Skeletal muscle tissue (tissue), 4 donors: ENCODE measurements around the gene OR6B1. TPM values are rescaled to one million over a fixed set of nuclear protein-coding genes. Genes with fewer than 3 reads are reported as not detected.

ENCODE experiments used
- H3K27ac ChIP-seq: one replicate; pipeline ENCODE4 v1.7.0; 2013; ENCODE audit warnings: mild to moderate bottlenecking, low read depth, low read length, inconsistent platforms
- H3K27me3 ChIP-seq, 3 donors: one replicate each; pipeline ENCODE4 v1.7.0; 2013; ENCODE audit warnings: low read length in 3 of 3; ENCODE audit not compliant: control insufficient read depth in 3 of 3, insufficient read depth in 3 of 3
- H3K36me3 ChIP-seq, 3 donors: one replicate each; pipeline ENCODE4 v1.7.0; 2013; ENCODE audit warnings: low read length in 3 of 3; ENCODE audit not compliant: control insufficient read depth in 3 of 3, insufficient read depth in 3 of 3
- H3K4me1 ChIP-seq, 3 donors: one replicate each; pipeline ENCODE4 v1.7.0; 2013; ENCODE audit warnings: low read length in 3 of 3, mild to moderate bottlenecking in 3 of 3; ENCODE audit not compliant: control insufficient read depth in 3 of 3, insufficient read depth in 3 of 3
- H3K4me3 ChIP-seq, 3 donors: one replicate each; pipeline ENCODE4 v1.7.0; 2013; ENCODE audit warnings: low read length in 3 of 3
- H3K9ac ChIP-seq, 3 donors: one replicate each; pipeline ENCODE4 v1.7.0; 2013; ENCODE audit warnings: low read length in 3 of 3, mild to moderate bottlenecking in 3 of 3, moderate library complexity in 2 of 3, low read depth in 1 of 3
- H3K9me3 ChIP-seq, 3 donors: one replicate each; pipeline ENCODE4 v1.7.0; 2013; ENCODE audit warnings: low read length in 3 of 3; ENCODE audit not compliant: control insufficient read depth in 3 of 3
- total RNA-seq: library from RNA; depleted of rRNA; stranded (reverse); fragments of >200 nt; gene quantifications from one replicate; pipeline ENCODE4 v1.2.3, GENCODE V29; 2014
- donor health status: Osteomylitis.

Gene OR6B1
- not detected for total RNA-seq

DNA sequence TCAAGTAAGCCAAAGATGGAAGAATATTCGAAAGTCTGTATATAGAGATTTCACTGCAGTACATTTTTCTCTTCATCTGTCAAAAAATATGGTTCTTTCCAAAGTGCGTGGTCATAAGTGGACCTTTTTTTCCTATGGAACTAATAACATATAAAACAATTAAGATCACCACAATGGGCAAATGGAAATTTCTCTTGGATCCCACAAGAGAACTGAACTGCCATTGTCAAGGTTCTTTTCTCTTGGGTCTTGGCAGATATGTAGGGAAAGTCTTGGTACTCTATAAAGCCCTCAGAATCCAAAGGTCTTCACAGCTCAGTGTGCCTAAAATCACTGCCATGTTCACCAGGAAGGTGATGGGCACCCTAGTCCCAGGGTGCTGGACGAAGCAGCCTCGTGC lies at the start of gene OR6B1:
Gene OR6B1 (plus strand): TSS at position 301 of the 400 bp plus-strand sequence. CDS start 3,677 bp downstream, outside the sequence.
- Histone ChIP-seq H3K36me3 (no peaks in the 10 kb centered on the region), H3K9ac (no peak within 1 kb of the TSS), H3K4me1 (no peaks in the 10 kb centered on the region), H3K27ac (no peak within 1 kb of the TSS), H3K4me3 (no peak within 1 kb of the TSS), H3K9me3 (no peaks in the 10 kb centered on the region), H3K27me3 (no peaks in the 10 kb centered on the region)

DNA sequence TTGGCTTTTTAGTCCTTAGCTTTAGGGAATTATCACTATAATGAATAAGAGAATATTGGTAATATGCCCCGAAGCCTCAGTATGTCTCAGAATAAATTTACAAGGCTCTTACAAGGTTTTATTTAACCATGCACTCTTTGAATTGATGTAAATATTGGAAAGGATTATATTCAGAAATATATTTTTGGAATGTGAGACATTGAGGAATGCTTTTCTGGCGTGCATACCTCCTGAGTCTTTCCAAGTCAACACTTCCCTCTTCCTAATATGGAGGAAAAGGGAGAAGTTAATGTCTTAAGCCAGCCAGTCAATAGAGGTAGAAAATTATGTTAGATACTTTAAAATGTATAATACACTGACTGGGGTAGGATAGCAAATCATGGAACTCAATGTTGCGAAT lies 46.7 kb upstream of the OR6B1 start:
- Histone ChIP-seq H3K9me3 (no peaks in the 10 kb centered on the region), H3K27me3 (no peaks in the 10 kb centered on the region), H3K4me3 (no peak overlapping the region), H3K4me1 (no peaks in the 10 kb centered on the region), H3K9ac (no peak overlapping the region), H3K27ac (no peak overlapping the region), H3K36me3 (no peaks in the 10 kb centered on the region)

DNA sequence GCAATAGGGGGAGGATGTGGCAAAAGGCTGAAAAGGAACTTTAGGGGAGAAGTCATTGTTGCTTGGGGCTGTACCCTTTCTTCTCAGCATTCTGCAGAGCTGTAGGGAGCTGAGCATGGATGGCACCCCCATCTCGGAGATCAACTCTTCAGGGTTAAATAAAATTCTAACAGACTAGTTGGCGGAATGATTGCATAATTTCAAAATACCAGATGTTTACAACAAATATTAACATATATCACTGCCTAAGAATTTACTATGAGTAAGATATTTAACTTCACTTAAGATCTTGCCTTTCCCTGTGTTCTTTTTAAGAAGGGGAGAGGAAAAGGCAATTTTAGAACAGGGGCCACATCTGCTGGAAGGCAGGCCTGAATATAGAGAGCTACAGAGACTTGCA lies 46.0 kb upstream of the OR6B1 start:
- no peaks in the 10 kb centered on the region for H3K27me3 ChIP-seq
- H3K4me1 ChIP-seq: no peaks in the 10 kb centered on the region
- H3K4me3 ChIP-seq: no peak overlapping the region
- H3K9me3 ChIP-seq: no peaks in the 10 kb centered on the region
- no peaks in the 10 kb centered on the region for H3K36me3 ChIP-seq
- H3K27ac ChIP-seq: no peak overlapping the region
- no peak overlapping the region for H3K9ac ChIP-seq

DNA sequence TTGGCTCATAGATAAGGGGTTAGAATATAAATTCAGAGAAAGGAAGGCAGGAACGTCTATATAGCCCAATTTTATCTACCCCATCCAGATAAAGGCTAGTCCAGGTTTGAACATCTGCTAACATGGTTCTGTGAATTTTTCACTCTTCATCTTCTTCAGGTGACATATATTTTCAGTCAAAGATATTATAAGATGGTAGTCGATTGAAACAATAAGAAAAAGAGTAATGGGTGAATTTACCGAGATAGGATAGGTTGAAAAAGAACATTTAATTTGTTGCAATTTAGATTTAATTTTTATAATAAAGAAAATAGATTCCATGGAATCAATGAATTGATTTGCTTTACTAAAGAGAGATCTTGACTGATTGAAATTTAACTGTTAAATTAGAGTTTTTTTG lies 45.6 kb upstream of the OR6B1 start, which contains the start of gene OR2F1:
Gene OR2F1 (plus strand): TSS at position 301 of the 400 bp plus-strand sequence. CDS start 5,127 bp downstream, outside the sequence.
- Histone ChIP-seq H3K9ac (no peak within 1 kb of the TSS), H3K9me3 (no peaks in the 10 kb centered on the region), H3K4me3 (no peak within 1 kb of the TSS), H3K4me1 (no peaks in the 10 kb centered on the region), H3K36me3 (no peaks in the 10 kb centered on the region), H3K27me3 (no peaks in the 10 kb centered on the region), H3K27ac (no peak within 1 kb of the TSS)

DNA sequence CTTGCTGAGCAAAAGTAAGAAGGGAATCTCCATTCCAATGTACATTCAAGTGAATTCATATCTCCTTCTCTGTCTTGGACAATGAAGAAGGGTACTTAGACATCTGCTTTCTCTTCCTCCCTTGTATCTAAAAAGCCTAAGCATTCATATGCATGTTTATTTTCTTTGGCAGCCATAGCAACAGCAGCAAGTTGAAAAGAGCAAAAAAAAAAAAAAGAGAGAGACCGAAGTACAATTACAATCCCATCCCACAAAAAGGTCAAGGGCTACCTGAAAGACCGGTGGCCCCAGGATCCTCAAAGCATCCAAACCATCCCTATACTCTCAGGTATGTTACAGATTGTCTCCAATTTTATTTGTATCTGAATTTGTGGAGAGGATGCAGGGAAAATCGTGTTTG lies 41.3 kb upstream of the OR6B1 start:
- H3K9me3 ChIP-seq: no peaks in the 10 kb centered on the region
- H3K9ac ChIP-seq: no peak overlapping the region
- no peaks in the 10 kb centered on the region for H3K36me3 ChIP-seq
- H3K4me1 ChIP-seq: no peaks in the 10 kb centered on the region
- no peaks in the 10 kb centered on the region for H3K27me3 ChIP-seq
- H3K27ac ChIP-seq: no peak overlapping the region
- H3K4me3 ChIP-seq: no peak overlapping the region

DNA sequence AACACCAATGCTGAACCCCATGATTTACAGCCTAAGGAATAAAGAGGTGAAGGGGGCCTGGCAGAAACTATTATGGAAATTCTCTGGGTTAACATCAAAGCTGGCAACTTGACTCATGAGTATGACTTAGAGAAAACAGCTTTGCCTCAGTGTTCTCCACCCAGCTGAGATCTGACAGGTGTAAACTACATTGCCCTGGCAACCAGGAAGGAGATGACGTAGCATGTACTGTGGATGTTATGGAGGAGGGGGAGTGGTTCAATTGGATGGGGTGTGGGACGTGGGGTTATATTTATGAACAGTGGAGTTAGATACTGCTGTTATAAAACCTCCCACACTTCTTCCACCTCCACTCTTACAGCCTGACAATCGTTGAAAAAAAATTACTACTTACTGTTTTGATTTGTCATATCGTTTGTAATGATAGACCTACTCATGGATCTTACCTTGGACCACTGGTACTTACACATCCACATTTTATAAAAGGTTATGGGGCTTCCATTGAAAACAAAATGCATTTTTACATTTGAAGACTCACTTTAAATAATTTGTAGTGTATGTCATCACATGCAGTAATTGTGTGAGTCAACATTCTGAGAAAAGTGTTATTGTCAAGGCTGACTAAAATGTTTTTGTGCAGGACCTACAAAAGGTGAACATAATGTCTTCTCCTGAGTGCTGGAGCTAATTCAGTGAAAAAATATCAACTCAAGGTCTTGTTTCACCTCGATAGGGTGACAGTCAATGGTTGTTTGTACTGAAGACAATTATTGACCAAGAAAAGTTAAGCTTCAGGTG lies 39.1 kb upstream of the OR6B1 start:
- Histone ChIP-seq H3K27ac (no peak overlapping the region), H3K9me3 (no peaks in the 10 kb centered on the region), H3K27me3 (no peaks in the 10 kb centered on the region), H3K36me3 (no peaks in the 10 kb centered on the region), H3K4me3 (no peak overlapping the region), H3K9ac (no peak overlapping the region), H3K4me1 (no peaks in the 10 kb centered on the region)

DNA sequence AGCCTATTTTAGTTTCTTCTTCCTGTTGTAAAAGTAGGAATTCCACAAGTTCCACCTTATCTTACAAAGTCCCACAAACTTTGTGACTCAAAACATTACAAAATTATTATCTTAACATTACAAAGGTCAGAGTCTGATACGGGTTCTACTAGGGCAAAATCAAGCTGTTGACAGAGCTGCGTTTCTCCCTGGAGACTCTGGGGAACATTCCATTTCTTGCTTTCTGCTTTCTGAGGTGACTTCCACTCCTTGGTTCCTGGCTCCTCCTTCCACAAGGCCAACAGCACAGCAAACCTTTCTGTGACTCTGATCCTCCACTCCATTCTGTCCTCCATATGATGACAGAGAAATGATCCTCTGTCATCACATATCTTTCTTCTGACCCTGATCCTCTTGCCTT lies 34.8 kb upstream of the OR6B1 start:
- Histone ChIP-seq H3K4me1 (no peaks in the 10 kb centered on the region), H3K36me3 (no peaks in the 10 kb centered on the region), H3K4me3 (no peak overlapping the region)

DNA sequence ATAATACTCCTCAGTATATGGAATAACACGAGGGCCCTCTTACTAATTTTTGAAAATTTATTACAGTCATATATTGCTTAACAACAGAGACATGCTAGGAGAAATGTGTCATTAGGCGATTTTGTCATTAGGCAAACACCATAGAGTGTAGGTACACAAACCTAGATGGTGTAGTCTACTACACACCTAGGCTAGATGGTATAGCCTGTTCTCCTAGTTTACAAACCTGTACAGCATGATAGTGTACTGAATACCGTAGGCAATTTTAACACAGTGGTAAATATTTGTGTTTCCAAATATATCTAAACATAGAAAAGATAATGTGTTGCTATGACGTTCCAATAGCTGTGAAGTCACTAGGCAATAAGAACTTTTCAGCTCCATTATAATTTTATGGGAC lies 32.7 kb upstream of the OR6B1 start:
- no peaks in the 10 kb centered on the region for H3K9me3 ChIP-seq

More for the DNA sequence above, 34.8 kb upstream of the OR6B1 start:
- no peaks in the 10 kb centered on the region for H3K27me3 ChIP-seq
- no peak overlapping the region for H3K27ac ChIP-seq
- H3K9me3 ChIP-seq: no peaks in the 10 kb centered on the region
- H3K9ac ChIP-seq: no peak overlapping the region

DNA sequence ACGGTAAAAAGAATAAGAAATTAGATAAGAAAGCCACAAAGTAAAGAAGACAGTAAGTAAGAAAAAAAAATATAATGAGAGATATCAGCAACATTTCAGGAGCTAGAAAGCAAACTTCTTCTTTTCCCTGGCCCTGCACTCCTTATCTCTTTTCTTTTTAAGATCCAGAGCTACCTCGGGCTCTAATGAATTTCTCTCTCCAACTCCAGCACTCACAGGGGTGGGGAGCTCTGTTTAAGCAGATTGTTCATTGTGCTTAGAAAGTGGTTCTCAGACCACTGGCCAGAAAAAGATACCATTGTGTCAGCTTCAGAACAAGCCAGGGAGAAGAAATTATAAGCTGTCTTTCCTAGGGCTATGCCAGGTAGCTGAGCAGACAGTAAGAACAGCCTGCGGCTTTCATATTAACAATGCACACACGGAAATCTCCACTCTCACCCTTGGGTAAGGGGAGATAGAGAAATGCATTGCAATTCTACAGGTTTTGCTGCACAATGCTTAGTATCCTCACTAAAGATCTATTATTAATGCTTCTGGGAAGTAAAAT lies 26.2 kb upstream of the OR6B1 start:
- Histone ChIP-seq H3K9me3 (no peaks in the 10 kb centered on the region), H3K36me3 (no peaks in the 10 kb centered on the region), H3K27me3 (no peaks in the 10 kb centered on the region), H3K9ac (no peak overlapping the region), H3K27ac (no peak overlapping the region), H3K4me1 (no peaks in the 10 kb centered on the region), H3K4me3 (no peak overlapping the region)

More for the DNA sequence above, 32.7 kb upstream of the OR6B1 start:
- H3K9ac ChIP-seq: no peak overlapping the region
- H3K4me3 ChIP-seq: no peak overlapping the region
- no peaks in the 10 kb centered on the region for H3K27me3 ChIP-seq
- H3K27ac ChIP-seq: no peak overlapping the region
- H3K4me1 ChIP-seq: no peaks in the 10 kb centered on the region
- H3K36me3 ChIP-seq: no peaks in the 10 kb centered on the region

DNA sequence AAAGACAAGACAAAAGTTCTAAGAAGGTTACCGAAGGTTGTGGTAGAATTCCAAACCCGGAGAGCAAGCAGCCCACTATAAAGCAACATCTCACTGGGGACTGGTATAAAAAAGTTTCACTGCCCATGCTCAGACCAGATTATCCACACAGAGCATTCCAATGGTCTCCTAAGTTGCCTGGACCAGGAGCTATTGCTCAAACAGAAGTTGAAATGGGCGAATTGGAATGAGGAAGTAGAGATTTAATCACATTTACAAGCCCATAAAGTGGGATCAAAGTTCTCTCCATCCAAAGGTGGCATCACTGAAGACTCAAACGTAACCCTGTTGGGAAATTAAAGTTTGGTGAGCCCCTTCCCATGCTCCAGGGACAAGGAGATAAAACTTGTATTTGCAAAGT lies 25.7 kb upstream of the OR6B1 start:
- H3K36me3 ChIP-seq: no peaks in the 10 kb centered on the region
- no peak overlapping the region for H3K27ac ChIP-seq
- no peaks in the 10 kb centered on the region for H3K4me1 ChIP-seq
- no peaks in the 10 kb centered on the region for H3K9me3 ChIP-seq
- H3K4me3 ChIP-seq: no peak overlapping the region
- no peak overlapping the region for H3K9ac ChIP-seq
- H3K27me3 ChIP-seq: no peaks in the 10 kb centered on the region
